Measurements from ENCODE around the gene PPP1R1C. TPM values are rescaled to one million over a fixed set of nuclear protein-coding genes. Genes with fewer than 3 reads are reported as not detected.

PPP1R1C gene
- total RNA-seq, 1 donor = 0.36 TPM

DNA sequence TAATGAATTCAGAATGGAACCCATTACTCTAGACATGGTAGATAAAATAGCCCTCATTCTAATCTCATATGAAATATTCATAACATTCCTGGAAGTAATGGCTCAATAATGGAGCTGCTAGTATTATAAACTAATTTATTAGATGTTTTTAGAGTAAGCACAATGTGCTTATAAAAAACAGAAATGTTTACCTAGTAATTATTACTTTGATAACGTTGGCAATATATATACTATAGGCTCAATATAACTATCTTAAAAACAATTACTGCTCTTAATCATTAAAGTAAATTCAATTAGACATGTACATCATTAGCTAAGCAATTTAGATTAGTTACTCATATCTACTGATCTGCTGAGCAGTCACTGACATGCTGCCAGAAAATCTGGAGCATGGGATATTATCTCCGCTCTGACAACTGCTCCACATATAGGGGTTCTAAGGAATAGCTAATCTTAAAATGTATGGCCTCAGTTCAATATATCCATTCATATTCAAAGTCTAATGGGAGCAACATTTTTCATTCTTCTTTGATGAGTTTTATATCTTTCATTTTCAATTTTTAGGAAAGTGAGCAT, 19.4 kb downstream of the PPP1R1C start:
- H3K36me3 ChIP-seq (ENCODE audit: insufficient read depth, low read length) = no peaks in the 10 kb centered on the region
- H4K20me1 ChIP-seq (ENCODE audit: insufficient read depth, low read length) = no peaks in the 10 kb centered on the region
- TF ChIP-seq, protein P1, sequence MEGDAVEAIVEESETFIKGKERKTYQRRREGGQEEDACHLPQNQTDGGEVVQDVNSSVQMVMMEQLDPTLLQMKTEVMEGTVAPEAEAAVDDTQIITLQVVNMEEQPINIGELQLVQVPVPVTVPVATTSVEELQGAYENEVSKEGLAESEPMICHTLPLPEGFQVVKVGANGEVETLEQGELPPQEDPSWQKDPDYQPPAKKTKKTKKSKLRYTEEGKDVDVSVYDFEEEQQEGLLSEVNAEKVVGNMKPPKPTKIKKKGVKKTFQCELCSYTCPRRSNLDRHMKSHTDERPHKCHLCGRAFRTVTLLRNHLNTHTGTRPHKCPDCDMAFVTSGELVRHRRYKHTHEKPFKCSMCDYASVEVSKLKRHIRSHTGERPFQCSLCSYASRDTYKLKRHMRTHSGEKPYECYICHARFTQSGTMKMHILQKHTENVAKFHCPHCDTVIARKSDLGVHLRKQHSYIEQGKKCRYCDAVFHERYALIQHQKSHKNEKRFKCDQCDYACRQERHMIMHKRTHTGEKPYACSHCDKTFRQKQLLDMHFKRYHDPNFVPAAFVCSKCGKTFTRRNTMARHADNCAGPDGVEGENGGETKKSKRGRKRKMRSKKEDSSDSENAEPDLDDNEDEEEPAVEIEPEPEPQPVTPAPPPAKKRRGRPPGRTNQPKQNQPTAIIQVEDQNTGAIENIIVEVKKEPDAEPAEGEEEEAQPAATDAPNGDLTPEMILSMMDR (IDR thresholded peaks at IDR 0.05; ENCODE audit: extremely low read depth, low read depth, low read length) = no peak

DNA sequence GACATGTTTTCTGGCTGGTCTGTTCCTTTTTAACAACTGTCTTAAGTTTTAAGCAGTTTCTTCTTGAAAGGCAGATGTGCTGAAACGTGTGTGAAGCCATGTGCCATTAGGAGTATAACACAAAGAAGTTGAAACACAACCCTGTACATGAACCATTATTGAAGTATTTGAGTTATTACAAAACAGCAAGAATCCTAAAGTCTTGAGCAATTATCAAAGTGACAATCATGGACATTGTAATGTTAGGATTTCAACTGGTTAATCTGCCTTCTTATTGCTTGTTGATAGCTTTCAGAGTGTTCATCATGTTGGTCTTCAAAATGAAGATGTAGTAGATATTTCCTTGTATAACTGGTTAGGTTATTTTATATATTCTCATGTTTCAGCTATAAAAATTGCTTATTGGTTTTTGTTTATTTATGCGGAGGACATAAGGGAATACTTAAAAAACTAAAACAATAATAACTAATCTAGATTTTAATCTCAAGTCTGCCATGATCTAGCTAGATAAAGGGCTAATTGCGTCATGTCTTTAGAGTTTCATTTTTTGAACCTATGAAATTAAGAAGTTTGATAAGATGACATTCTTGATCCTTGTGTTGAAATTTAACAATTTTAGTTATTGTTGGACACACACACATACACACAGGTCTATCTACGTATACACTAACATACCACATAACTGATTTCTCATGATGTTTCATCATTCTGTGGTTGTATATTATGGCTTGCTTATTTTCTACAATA, 21.1 kb downstream of the PPP1R1C start:
- TF ChIP-seq, protein P1 (IDR thresholded peaks at IDR 0.05; ENCODE audit: extremely low read depth, low read depth, low read length) = no peak
- no peaks in the 10 kb centered on the region for H4K20me1 ChIP-seq (ENCODE audit: insufficient read depth, low read length)
- H3K27me3 ChIP-seq (ENCODE audit: insufficient read depth, low read length) = no peaks in the 10 kb centered on the region
- no peak overlapping the region for H2AFZ ChIP-seq (ENCODE audit: low read length)
- H3K4me3 ChIP-seq (ENCODE audit: insufficient read depth, low read length) = no peak overlapping the region
- H3K27ac ChIP-seq (ENCODE audit: low read depth, low read length) = no peak overlapping the region
- H3K4me2 ChIP-seq (ENCODE audit: insufficient read depth, low read length) = no peak overlapping the region
- DNase-seq (ENCODE audit: insufficient read length, low spot score, missing footprints) = no peak
- no peaks in the 10 kb centered on the region for H3K79me2 ChIP-seq (ENCODE audit: insufficient read depth, low read length)
- no peaks in the 10 kb centered on the region for H3K9me3 ChIP-seq (ENCODE audit: low read depth, low read length)
- no peaks in the 10 kb centered on the region for H3K36me3 ChIP-seq (ENCODE audit: insufficient read depth, low read length)
- no peaks in the 10 kb centered on the region for H3K4me1 ChIP-seq (ENCODE audit: insufficient read depth, low read length)

More for the DNA sequence above, 19.4 kb downstream of the PPP1R1C start:
- Histone ChIP-seq H2AFZ (ENCODE audit: low read length) (no peak overlapping the region), H3K4me3 (ENCODE audit: insufficient read depth, low read length) (no peak overlapping the region), H3K9me3 (ENCODE audit: low read depth, low read length) (no peaks in the 10 kb centered on the region), H3K79me2 (ENCODE audit: insufficient read depth, low read length) (no peaks in the 10 kb centered on the region), H3K27ac (ENCODE audit: low read depth, low read length) (no peak overlapping the region), H3K27me3 (ENCODE audit: insufficient read depth, low read length) (no peaks in the 10 kb centered on the region), H3K4me1 (ENCODE audit: insufficient read depth, low read length) (no peaks in the 10 kb centered on the region), H3K4me2 (ENCODE audit: insufficient read depth, low read length) (no peak overlapping the region)
- no peak for DNase-seq (ENCODE audit: insufficient read length, low spot score, missing footprints)

DNA sequence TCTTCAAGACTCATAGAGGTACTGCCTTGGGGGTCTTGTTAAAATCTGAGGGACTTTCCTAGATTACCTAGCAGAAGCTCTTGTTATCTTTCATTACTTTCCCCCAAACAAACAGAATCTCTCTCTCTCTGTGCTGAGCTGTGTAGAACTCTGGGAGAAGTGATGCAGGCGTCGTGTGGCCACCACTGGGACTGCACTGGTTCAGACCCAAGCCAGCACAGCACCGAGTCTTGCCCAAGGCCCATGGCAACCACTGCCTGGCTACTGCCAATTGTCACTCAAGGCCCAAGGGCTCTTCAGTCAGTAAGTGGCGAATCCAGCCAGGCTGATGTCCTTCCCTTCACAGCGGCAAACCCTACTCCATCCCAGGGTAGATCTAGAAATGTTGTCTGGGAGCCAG, 28.6 kb downstream of the PPP1R1C start:
- TF ChIP-seq, protein P1 (IDR thresholded peaks at IDR 0.05; ENCODE audit: extremely low read depth, low read depth, low read length) = no peak
- Histone ChIP-seq H4K20me1 (ENCODE audit: insufficient read depth, low read length) (no peaks in the 10 kb centered on the region), H3K79me2 (ENCODE audit: insufficient read depth, low read length) (no peaks in the 10 kb centered on the region), H3K9me3 (ENCODE audit: low read depth, low read length) (no peaks in the 10 kb centered on the region), H3K4me3 (ENCODE audit: insufficient read depth, low read length) (no peak overlapping the region), H3K4me2 (ENCODE audit: insufficient read depth, low read length) (no peak overlapping the region), H2AFZ (ENCODE audit: low read length) (no peak overlapping the region), H3K36me3 (ENCODE audit: insufficient read depth, low read length) (no peaks in the 10 kb centered on the region), H3K27me3 (ENCODE audit: insufficient read depth, low read length) (no peaks in the 10 kb centered on the region), H3K4me1 (ENCODE audit: insufficient read depth, low read length) (peaks cover 7% of the 10 kb centered on the region), H3K27ac (ENCODE audit: low read depth, low read length) (no peak overlapping the region)
- DNase-seq (ENCODE audit: insufficient read length, low spot score, missing footprints) = no peak

DNA sequence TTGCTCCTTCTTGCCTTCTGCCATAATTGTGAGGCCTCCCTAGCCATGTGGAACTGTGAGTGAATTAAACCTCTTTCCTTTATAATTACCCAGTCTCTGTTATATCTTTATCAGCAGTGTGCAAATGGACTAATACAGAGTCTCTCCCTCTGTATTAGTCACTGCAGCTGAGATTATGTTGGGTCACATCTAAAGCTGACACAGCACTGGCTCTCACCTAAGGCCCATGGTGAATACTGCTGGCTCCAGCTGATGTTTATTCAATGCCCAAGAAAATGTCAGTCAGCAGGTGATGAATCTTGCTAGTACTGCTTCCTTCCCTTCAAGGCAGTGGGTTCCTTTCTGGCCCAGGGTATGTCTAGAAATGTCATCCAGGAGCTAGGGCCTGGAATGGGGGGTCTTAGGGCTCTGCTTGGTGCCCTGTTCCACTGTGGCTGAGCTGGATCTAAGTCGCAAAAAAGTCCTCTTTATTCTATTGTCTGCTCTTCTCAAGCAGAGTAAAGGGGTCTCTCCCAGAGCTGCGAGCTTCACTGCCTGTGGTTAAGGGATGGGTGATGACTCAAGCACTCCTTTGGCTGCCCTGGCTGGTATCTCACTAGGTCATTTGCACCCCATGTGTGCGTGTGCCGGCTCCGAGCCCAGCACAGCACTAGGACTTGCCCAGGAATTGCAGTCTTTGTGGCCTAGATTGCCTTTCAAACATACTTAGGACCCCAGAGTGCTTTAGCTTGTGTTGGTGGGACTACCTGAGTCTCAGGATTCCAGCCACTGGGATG, 29.9 kb downstream of the PPP1R1C start:
- DNase-seq (ENCODE audit: insufficient read length, low spot score, missing footprints) = no peak

More for the DNA sequence above, 29.9 kb downstream of the PPP1R1C start:
- no peaks in the 10 kb centered on the region for H3K9me3 ChIP-seq (ENCODE audit: low read depth, low read length)
- H4K20me1 ChIP-seq (ENCODE audit: insufficient read depth, low read length) = no peaks in the 10 kb centered on the region
- H2AFZ ChIP-seq (ENCODE audit: low read length) = no peak overlapping the region
- TF ChIP-seq, protein P1 (IDR thresholded peaks at IDR 0.05; ENCODE audit: extremely low read depth, low read depth, low read length) = no peak
- H3K4me3 ChIP-seq (ENCODE audit: insufficient read depth, low read length) = no peak overlapping the region
- H3K4me2 ChIP-seq (ENCODE audit: insufficient read depth, low read length) = no peak overlapping the region
- no peaks in the 10 kb centered on the region for H3K79me2 ChIP-seq (ENCODE audit: insufficient read depth, low read length)
- H3K27ac ChIP-seq (ENCODE audit: low read depth, low read length) = no peak overlapping the region
- H3K4me1 ChIP-seq (ENCODE audit: insufficient read depth, low read length) = peaks cover 11% of the 10 kb centered on the region
- no peaks in the 10 kb centered on the region for H3K36me3 ChIP-seq (ENCODE audit: insufficient read depth, low read length)
- H3K27me3 ChIP-seq (ENCODE audit: insufficient read depth, low read length) = no peaks in the 10 kb centered on the region
